Measurements from ENCODE around the gene DNER.

The DNER gene

GRCh38 chr2:229654437-229654836, 59.9 kb downstream of the DNER start:
- no peak overlapping the region for H3K4me3 ChIP-seq (ENCODE audit: low read depth, low read length)
- no peak for TF ChIP-seq CTCF (IDR thresholded peaks at IDR 0.05; ENCODE audit: control insufficient read depth, extremely low read depth, insufficient read depth)
- DNase-seq (ENCODE audit: low read depth): no peak

- no peak for TF ChIP-seq CTCF (IDR thresholded peaks at IDR 0.05; ENCODE audit: control insufficient read depth, extremely low read depth, insufficient read depth)
- no peak for DNase-seq (ENCODE audit: low read depth)
These were observed 60.8 kb downstream of the DNER start for GRCh38 chr2:229653531-229653930.

GRCh38 chr2:229652796-229653195, 61.6 kb downstream of the DNER start:
- DNase-seq (ENCODE audit: low read depth): no peak
- no peak overlapping the region for H3K4me3 ChIP-seq (ENCODE audit: low read depth, low read length)
- TF ChIP-seq CTCF (IDR thresholded peaks at IDR 0.05; ENCODE audit: control insufficient read depth, extremely low read depth, insufficient read depth): no peak

More at GRCh38 chr2:229653531-229653930, 60.8 kb downstream of the DNER start:
- no peak overlapping the region for H3K4me3 ChIP-seq (ENCODE audit: low read depth, low read length)

GRCh38 chr2:229650901-229651300, 63.5 kb downstream of the DNER start:
- no peak overlapping the region for H3K4me3 ChIP-seq (ENCODE audit: low read depth, low read length)
- no peak for DNase-seq (ENCODE audit: low read depth)
- no peak for TF ChIP-seq CTCF (IDR thresholded peaks at IDR 0.05; ENCODE audit: control insufficient read depth, extremely low read depth, insufficient read depth)

- TF ChIP-seq CTCF (IDR thresholded peaks at IDR 0.05; ENCODE audit: control insufficient read depth, extremely low read depth, insufficient read depth): no peak
- no peak overlapping the region for H3K4me3 ChIP-seq (ENCODE audit: low read depth, low read length)
These were observed 64.3 kb downstream of the DNER start for GRCh38 chr2:229650059-229650458.

GRCh38 chr2:229646186-229646723, 68.1 kb downstream of the DNER start:
- no peak for TF ChIP-seq CTCF (IDR thresholded peaks at IDR 0.05; ENCODE audit: control insufficient read depth, extremely low read depth, insufficient read depth)
- H3K4me3 ChIP-seq (ENCODE audit: low read depth, low read length): no peak overlapping the region
- no peak for DNase-seq (ENCODE audit: low read depth)

More at GRCh38 chr2:229650059-229650458, 64.3 kb downstream of the DNER start:
- no peak for DNase-seq (ENCODE audit: low read depth)

- no peak for DNase-seq (ENCODE audit: low read depth)
- no peak overlapping the region for H3K4me3 ChIP-seq (ENCODE audit: low read depth, low read length)
- TF ChIP-seq CTCF (IDR thresholded peaks at IDR 0.05; ENCODE audit: control insufficient read depth, extremely low read depth, insufficient read depth): no peak
These were observed 72.0 kb downstream of the DNER start for GRCh38 chr2:229642371-229642770.

All from LNCaP clone FGC (cell line).